Activated gamma-delta T cell treated with anti-CD3 and anti-CD28 coated beads, Interleukin-2, amount 50 U/mL, for 16 hours (primary cell): ENCODE results near the gene KBTBD13.
A peak's percentile ranks its signal among the peaks of the same experiment; 100 is the strongest.

Experiments used
- DNase-seq: peaks from one replicate; pipeline ENCODE4 v3.0.0-alpha.2; 2020; ENCODE audit warnings: low read depth

The KBTBD13 gene

GRCh38 chr15:65052956-65053355 lies 23.6 kb upstream of the KBTBD13 start:
- DNase-seq = no peak

GRCh38 chr15:65054333-65055200 lies 22.0 kb upstream of the KBTBD13 start:
- peak; percentile 17 for DNase-seq

GRCh38 chr15:65055201-65055870 lies 21.2 kb upstream of the KBTBD13 start:
- no peak for DNase-seq

GRCh38 chr15:65056106-65056505 lies 20.4 kb upstream of the KBTBD13 start:
- DNase-seq = no peak

GRCh38 chr15:65056868-65057548 lies 19.5 kb upstream of the KBTBD13 start:
- no peak for DNase-seq

- no peak for DNase-seq
Measured at GRCh38 chr15:65057549-65057940, 19.0 kb upstream of the KBTBD13 start.

GRCh38 chr15:65058394-65059368 lies 17.9 kb upstream of the KBTBD13 start:
- no peak for DNase-seq

GRCh38 chr15:65059369-65059750 lies 17.2 kb upstream of the KBTBD13 start:
- no peak for DNase-seq

- DNase-seq = no peak
Measured at GRCh38 chr15:65059931-65060596, 16.5 kb upstream of the KBTBD13 start.

- DNase-seq = no peak
Measured at GRCh38 chr15:65060641-65061397, 15.7 kb upstream of the KBTBD13 start.

GRCh38 chr15:65062061-65062460 lies 14.5 kb upstream of the KBTBD13 start:
- DNase-seq = no peak

GRCh38 chr15:65062726-65063125 lies 13.8 kb upstream of the KBTBD13 start:
- no peak for DNase-seq

- DNase-seq = no peak
Measured at GRCh38 chr15:65066001-65066634, 10.4 kb upstream of the KBTBD13 start.

GRCh38 chr15:65066635-65067316 lies 9.8 kb upstream of the KBTBD13 start:
- no peak for DNase-seq

GRCh38 chr15:65067317-65067644 lies 9.3 kb upstream of the KBTBD13 start:
- no peak for DNase-seq

GRCh38 chr15:65067645-65068402 lies 8.7 kb upstream of the KBTBD13 start, which contains the start of gene RASL12:
Gene RASL12, minus strand, starts transcription at chr15:65067991. Its CDS starts 156 bp downstream, at chr15:65067835.
- DNase-seq = no peak

- DNase-seq = no peak
Measured at GRCh38 chr15:65068403-65068788, 8.2 kb upstream of the KBTBD13 start.

- no peak for DNase-seq
Measured at GRCh38 chr15:65069179-65069578, 7.4 kb upstream of the KBTBD13 start.
